Inflammatory macrophage (primary cell): Measurements from ENCODE around the gene EFNA1.

ENCODE experiments used
- DNase-seq, 2 donors: peaks; one replicate each; pipeline ENCODE4 v3.0.0-alpha.2; 2020 to 2022
- total RNA-seq, 18 experiments: gene quantifications; one replicate each; lab custom pipeline; 2026; ENCODE audit warnings: mixed read lengths in 6 of 18, inconsistent platforms in 2 of 18; lab: John Stamatoyannopoulos, UW

The EFNA1 gene, protein sequence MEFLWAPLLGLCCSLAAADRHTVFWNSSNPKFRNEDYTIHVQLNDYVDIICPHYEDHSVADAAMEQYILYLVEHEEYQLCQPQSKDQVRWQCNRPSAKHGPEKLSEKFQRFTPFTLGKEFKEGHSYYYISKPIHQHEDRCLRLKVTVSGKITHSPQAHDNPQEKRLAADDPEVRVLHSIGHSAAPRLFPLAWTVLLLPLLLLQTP
- total RNA-seq = 0 to 1.8 (median 0.06) reads per million in 18 experiments

DNA sequence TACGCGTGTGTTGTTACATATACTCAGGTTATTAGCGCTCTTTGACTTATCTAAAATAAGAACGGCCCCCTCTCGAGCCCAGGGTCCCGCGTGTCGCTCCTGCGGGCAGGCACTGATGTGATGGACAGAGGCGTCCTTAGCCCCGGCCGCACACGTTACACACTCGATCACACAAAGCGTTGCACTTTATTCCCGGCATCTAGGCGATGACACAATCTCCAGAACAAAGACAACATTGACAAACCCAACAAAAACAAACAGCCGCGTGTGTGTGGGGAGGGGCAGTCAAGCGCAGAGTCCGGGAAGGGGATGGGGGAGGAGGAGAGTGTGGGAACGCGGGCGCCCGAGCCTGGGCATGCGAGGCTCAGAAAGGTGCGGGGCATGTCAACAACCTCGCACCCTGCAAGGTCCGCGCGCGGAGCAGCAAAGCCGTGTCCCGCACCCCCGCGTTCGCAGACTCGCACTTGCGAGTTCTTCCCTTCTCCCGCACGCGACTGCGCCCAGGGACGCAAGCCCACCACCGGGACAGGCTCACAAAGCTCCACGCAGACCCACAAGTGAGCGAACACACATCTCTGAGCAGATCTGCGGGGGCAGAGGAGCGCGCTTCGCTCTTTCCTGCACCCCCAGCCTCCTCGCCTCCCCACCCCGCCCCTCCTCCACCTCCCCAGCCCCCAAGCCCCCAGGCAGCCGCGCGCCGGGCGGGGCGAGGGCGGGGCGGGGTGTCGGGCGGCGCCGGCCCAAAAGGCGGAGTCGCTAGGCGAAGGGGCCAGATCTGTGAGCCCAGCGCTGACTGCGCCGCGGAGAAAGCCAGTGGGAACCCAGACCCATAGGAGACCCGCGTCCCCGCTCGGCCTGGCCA, at the start of gene EFNA1:
TSS of gene EFNA1 (plus strand) at position 772 of the 862 bp plus-strand sequence. CDS start 102 bp downstream, outside the sequence.
- no peak for DNase-seq

DNA sequence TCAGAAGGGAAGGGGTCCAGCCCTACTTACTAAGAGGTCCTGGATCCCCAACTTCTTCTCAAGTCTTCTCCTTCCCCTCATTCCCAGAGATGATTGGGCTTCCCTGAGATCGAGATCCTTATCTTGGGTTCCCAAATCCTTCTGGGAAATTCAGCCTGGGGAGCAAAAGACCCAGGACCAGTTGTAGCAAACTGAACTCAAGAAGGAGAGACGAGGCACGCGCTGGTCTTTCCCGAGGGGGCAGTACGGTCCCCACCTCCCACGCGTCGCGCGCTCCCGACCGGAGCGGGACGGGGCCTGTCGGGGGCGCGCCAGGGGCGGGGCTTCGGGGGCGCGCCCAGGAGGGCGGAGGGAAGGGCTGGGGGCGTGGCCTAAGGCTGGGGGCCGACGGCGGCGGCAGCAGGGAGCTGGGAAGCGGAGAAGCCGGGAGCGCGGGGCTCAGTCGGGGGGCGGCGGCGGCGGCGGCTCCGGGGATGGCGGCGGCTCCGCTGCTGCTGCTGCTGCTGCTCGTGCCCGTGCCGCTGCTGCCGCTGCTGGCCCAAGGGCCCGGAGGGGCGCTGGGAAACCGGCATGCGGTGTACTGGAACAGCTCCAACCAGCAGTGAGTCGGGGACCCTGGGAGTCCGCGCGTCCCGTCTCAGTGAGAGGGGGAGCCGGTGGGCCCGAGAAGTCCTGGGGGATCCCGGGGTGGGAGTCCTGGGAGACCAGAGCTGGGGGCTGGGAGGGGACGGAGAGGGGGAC, 49.0 kb upstream of the EFNA1 start, which contains the start of gene EFNA3:
TSS of gene EFNA3 (plus strand) at position 369 of the 741 bp plus-strand sequence. CDS start at position 474, 105 bp downstream.
- DNase-seq = peak; percentile 63 to 72

DNA sequence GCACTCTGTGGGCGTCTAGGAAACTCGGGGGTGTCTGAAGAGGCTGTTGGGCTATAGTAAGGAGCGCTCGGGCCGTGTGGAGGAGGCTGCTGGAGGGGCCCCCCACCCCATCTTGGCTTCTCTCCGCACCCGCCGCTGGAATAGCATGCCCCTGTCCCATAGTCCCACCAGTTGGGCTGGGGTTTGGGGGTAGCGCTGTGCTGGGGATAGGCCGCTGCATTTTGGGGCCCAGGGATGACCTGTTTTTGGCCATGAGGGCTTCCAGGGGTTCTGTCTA, 48.5 kb upstream of the EFNA1 start:
- no peak for DNase-seq

DNA sequence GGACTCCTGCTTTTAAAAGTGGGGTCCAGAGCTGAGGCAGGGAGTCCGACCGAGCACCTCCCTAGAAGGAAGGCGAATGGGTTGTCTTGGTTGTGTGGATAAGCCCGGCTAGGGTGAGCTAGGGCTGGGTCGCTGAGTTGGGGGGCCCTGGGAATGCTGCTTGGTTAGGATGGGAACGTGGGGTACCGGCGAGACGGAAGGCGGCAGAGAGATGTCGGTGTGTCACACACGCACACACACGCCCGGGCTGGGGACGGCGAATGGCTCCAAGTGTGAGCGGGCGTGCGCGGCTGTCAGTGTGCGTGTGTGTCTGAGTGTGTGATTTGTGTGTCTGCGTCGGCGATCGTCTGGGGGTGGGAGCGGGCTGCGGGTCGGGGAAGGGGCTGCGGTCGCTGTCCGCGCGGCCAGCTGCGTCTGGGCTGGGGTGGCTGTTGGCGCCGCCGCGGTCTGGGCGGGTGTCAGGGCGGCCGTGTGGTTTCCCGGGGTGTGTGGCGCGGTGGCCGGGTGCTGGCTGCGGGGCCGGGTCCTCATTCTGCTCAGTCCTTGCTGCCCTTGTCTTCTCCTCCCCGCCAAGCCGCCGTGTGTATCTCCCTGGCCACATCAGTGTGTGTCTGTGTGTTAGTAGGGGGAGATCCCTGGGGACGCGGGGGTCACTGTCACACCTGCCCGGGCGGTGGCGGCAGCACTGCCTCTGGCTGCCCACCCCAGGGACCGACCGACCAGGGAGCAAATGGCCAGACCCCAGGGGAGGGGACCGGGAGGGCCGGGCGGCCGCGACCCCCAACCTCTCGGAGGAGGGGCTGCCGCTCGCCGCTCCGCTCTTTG, 48.0 kb upstream of the EFNA1 start:
- no peak for DNase-seq

DNA sequence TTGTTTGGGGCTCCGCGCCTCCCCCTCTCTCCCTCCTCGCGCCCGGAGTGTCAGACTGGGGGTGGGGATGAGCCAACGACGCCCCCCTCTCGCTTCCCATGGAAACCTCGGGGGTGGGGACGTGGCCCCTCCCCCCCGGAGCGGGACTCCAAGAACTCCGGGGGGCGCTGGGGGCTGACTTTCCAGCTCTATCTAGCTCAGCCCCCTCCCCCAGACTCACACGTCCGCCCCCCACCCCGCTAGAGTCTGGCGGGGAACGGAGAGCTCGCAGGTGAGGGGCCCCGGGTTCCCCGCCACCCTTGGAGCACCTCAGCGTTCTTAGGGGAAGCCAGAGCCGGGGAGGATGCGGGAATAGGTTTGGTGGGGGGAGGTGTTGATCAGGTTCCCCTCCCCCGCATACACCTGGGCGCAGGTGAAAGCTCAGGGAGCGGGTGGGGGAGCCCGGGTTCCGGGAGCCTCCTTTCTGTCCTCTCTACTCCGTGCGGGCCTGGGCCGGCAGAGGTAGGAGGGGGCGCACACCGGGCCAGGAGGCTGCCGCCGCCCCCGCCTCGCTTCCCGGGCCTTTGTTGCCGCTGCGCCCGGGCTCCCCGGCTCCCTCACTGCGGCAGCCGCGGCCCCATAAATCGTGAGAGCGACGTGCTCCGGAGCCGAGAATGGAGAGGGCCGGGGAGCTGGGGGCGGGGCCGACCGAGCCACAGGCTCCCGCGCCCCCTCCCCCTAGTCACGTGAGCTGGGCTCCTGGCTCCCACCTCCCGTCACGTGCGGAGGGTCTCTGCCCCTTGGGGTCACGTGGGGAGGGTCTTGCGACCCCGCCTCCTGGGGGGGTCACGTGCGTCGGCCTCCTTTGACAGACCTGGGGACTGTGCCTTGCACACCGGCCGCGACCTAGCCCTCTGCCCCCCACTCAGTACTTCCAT, 47.1 kb upstream of the EFNA1 start:
- no peak for DNase-seq

DNA sequence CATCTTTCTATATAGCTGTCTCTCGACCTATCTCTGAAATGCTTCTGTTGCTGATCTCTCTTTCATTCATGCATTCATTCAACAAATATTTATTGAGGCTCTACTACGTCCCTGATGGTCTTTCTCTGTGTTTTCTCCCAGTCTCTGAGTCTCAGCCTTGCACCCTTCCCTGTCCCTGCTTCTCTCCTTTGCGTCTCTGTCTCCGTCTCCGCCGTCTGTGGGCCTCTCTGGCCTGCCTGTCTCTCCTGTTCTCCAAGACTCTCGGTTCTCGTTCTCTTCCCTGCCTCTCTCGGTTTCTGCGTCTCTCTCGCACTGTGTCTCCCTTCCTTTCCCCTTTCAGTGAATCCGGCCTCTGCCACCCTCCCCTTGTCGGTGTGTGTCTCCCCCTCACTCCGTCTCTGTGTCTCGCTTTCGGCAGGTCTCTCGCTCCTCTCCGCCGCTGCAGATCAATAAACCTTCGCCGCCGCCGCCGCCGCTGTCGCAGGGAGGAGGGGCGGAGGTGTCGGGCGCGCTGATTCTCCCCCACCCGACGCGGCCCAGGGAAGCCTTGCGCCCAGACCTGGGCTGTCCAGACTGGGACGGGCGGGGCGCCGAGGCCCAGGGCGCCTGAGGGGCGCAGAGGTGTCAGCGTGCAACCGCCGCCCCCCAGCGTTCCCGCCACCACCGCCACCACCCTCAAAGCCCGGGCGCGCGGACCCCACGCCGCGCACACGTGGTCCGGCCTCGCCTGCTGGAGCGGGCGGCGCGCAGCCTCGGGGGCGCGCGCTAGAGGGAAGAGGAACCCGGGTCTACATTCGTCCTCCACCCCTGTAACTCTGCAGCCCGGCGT, 46.0 kb upstream of the EFNA1 start:
- DNase-seq = peak in 1 of 2 donors; percentile 36

DNA sequence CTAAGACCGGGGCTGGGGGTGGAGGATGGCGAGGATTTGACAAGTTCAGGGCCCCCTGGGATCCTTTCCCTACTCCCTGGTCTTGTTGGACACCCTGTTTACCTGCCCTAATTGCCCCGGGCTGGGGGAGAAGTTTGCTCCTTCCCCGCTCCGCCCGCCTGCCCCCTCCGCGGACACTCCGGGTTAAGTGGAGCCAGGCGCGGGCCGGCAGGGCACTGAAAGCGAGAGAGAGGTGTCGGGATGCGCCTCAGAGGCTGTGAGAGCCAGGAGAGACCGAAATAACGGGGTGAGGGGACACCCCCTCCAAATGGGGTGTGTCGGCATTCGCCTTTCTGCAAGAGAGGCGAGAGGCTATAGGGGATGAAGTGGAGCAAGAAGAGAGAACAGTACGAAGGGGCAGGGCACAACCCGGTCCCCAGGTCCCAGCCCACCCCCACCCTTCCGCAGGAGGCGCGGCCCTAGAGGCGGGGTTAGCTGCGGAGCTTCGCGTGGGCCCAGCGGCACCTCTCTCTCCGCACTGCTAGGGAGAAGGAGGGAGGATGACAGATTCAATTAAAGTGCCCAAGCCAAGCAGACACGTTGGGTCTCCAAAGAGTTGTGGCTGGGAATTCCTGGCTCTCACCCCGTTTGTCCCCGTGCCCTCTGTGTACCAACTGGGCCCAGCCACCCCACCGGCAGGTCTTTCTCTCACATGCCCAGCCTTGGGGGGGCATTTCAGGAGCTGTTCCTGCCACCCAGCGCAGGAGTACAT, 45.2 kb upstream of the EFNA1 start:
- DNase-seq = no peak

DNA sequence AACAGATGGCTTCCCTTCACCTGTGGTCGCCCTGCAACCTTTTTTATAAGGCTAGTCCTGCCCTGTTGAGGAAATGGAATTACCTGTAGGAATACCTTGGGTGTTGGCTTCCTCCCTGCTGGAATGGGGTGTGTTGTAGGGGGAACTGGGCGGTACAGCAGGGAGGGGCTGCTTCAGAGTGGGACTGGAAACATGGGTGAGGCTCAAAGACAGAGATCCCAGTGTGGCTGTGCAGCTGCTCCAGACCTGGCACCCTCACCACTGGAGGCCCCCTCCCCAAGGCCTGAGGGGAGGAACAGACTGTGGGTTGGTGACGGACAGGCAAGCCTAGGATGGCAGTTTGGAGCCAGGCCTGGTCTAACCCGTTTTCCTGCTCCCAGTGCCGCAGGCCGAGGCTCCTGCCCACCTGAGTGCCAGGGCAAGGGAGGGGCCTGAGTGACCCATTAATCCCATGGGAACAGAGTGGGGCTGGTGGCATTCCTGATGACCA, 44.6 kb upstream of the EFNA1 start:
- no peak for DNase-seq

DNA sequence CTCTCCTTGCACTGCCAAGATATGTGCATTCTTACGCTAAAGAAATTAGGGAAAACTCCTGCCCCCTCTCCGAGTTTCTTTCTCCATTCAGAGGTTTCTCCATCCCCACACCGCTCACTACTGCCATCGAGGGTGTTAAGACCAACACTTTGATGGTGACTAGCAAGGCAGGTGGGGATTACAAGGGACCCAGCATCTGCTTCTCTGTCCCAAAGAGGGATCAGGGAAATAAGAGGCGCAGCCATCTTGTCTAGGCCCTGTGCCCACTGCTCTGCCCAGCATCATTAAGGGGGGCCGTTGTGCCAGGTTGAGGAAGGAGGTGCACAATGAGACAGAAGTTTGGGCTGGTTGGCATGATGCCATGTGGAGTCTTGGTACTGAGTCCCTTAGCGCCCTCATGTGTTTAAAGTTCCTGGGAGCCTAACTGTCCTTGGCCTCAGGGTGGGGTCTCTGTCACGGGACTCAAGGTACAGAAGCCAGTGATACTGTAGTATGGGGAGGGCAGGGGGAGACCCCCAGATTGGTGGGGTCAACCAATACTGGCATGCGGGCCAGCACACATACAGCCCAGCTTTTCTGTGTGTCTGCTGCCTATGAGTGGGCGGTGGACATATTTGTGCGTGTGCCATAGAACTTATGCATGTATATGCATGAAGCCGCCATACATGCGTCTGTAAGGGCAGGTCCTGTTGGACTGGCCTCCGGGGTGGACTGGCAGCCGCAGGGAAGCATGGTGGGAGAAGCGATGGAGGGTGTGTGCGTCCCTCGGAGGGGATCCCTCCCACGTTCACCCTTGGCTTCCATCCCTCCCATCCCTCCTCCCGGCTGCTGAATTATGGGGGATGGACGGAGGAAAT, 43.6 kb upstream of the EFNA1 start:
- DNase-seq = no peak

DNA sequence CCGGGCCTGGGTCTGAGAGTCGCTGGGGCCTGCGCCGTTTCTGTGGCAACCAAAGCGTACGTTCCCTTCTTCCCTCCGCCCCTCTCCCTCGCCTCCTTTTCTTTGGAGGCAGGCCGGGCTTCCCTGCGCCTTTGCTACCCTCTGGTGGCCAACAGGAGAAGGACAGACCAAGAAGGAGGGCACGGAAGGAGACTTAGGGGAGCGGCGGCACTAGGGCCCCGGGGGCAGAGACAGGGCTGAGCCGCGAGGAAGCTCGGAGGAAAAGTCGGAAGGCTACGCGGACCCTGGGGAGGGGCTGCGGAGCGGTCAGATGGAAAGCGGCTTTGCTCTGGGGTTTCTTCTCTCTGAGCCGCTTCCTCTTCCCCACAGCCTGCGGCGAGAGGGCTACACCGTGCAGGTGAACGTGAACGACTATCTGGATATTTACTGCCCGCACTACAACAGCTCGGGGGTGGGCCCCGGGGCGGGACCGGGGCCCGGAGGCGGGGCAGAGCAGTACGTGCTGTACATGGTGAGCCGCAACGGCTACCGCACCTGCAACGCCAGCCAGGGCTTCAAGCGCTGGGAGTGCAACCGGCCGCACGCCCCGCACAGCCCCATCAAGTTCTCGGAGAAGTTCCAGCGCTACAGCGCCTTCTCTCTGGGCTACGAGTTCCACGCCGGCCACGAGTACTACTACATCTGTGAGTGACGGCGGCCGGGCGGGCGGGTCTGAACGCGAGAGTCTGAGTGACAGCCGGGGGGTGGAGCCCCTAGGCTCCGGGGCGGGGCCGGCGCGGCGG, 42.8 kb upstream of the EFNA1 start:
- peak; percentile 91 to 92 for DNase-seq

DNA sequence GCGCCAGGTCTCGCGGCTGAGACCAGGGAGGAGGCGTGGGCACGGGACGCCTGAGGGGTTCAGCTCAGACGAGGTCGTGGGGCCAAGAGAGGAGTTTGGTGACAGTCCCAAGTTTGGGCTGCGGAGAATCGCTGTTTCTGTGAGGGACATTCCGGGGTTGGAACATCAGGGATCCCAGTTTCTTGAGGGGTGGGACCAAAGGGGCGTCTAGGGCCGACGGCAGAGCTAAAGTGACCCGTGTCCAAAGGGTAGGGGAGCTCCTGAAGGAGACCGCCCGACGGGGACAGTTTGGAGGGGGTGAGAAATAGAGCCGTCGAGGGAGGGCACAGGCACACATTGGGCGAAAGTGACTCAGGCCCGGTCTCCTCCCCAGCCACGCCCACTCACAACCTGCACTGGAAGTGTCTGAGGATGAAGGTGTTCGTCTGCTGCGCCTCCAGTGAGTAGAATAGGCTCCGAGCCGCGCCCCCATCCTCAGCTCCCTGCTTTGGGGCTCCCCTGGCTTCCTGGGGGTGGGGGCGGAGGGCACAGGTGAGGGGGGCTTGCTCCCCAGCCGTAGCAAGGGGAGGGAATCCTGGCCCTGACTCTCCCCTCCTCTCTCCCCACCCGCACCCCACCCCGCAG, 42.1 kb upstream of the EFNA1 start:
- DNase-seq = peak; percentile 40 to 57

DNA sequence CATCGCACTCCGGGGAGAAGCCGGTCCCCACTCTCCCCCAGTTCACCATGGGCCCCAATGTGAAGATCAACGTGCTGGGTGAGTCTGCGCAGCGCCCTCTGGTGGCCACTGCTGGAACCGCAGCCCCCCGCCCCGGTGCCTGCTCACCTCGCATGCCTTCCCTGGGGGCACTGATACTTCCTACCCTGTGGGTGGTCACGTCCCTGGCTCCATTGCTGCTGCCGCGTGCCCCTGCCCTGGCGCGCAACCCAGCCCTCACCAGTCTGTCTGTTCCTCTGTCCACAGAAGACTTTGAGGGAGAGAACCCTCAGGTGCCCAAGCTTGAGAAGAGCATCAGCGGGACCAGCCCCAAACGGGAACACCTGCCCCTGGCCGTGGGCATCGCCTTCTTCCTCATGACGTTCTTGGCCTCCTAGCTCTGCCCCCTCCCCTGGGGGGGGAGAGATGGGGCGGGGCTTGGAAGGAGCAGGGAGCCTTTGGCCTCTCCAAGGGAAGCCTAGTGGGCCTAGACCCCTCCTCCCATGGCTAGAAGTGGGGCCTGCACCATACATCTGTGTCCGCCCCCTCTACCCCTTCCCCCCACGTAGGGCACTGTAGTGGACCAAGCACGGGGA, 41.4 kb upstream of the EFNA1 start:
- DNase-seq = peak; percentile 53 to 55

DNA sequence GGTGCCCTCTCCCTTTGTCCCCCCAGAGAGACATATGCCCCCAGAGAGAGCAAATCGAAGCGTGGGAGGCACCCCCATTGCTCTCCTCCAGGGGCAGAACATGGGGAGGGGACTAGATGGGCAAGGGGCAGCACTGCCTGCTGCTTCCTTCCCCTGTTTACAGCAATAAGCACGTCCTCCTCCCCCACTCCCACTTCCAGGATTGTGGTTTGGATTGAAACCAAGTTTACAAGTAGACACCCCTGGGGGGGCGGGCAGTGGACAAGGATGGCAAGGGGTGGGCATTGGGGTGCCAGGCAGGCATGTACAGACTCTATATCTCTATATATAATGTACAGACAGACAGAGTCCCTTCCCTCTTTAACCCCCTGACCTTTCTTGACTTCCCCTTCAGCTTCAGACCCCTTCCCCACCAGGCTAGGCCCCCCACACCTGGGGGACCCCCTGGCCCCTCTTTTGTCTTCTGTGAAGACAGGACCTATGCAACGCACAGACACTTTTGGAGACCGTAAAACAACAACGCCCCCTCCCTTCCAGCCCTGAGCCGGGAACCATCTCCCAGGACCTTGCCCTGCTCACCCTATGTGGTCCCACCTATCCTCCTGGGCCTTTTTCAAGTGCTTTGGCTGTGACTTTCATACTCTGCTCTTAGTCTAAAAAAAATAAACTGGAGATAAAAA, 40.7 kb upstream of the EFNA1 start:
- DNase-seq = no peak

DNA sequence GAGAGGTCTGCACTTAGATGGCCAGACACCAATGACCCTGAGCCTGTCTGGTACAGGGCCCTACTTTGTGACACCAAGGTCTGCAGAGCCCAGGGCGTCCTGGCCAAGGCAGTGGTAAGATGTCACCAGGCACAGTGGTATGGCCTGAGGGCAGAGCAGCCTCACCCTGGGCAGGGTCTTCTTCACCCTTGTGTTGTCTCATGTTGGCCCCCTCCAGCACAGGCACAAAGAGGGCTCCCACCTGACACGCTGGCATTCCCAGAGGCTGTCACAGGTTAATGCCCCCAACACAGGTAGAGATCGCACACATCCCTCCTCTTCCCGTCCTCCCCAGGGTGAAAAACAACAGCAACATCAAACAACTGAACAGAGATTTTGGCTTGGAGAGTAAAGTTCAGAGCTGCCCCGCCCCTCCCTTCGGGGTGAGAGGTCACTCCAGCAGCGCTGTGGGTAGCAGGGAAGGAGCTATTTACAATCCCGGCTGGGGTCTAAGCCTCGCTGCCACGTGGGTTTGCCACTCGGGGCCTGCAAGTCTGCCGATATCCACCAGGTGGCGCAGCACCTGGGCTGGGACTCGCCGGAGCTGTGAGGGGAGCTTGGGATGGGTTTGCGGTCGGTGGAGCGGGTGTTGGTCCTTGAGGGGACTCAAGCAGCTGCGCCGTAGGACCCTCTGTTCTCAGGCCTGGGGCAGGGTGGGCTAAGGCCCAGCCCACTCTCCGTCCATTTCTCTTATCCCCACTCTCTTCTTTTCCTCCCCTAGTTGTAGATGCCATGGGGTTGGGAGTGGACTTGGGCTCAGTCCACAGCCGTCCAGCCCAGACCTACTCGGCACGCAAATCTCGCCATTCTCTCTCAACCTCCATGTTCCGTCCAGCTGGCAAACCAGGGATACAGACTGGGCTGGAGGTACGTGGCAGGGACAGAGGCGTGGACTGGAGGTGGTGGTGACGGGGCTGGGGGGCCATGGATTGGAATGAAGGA, 36.3 kb upstream of the EFNA1 start:
- peak; percentile 65 to 74 for DNase-seq

DNA sequence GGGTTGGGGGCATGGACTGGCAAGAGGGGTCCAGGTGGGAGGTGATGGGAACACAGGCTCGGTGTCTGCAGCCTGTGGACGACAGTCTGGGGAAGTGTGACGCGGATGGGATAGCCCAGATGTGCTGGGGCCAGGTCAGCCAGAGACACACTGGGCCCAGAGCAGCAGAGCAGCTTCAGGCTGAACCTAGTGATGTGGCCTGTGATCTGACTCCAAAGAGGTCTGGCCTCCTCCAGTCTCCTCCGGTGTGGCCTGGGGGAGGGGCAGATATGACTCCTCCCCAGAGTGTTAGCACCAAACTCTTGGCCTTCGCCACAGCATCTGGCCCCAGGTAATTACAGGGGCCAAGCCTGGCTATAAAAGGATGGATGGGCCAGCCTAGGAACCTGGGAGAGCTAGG, 35.5 kb upstream of the EFNA1 start:
- no peak for DNase-seq
